ENCODE data around the gene ACSL1. TPM values are rescaled to one million over a fixed set of nuclear protein-coding genes. Genes with fewer than 3 reads are reported as not detected.

The ACSL1 gene
- total and polyA plus RNA-seq, 2 of the 8 experiments (the other 6 are each of a cell fraction or from before 2014, with no cell fraction given), result 2.3 to 8.7 TPM

GRCh38 chr4:184851886-184852285 lies 26.1 kb upstream of the ACSL1 start:
- H2AFZ ChIP-seq (ENCODE audit: low read length), result no peak overlapping the region
- H3K4ac ChIP-seq (replicated peaks; ENCODE audit: insufficient read length, low read depth, low read length), result no peak overlapping the region
- POLR2A ChIA-PET (ENCODE audit: partially characterized antibody), result no interaction called here
- no peak overlapping the region for H3K9ac ChIP-seq (replicated peaks in 1 of 4; ENCODE audit: extremely low read depth in 1 of 4, low read depth in 3 of 4, low read length in 3 of 4)
- H3K4me2 ChIP-seq (ENCODE audit: insufficient read depth in 1 of 2, low read depth in 2 of 2, low read length in 2 of 2), result no peak overlapping the region
- no peak overlapping the region for H2BK20ac ChIP-seq (ENCODE audit: low read length)
- no peak overlapping the region for H3K4me3 ChIP-seq (ENCODE audit: extremely low read depth in 1 of 4, insufficient read depth in 2 of 4, low read depth in 3 of 4, low read length in 4 of 4)
- no peaks in the 10 kb centered on the region for H4K20me1 ChIP-seq (replicated peaks in 1 of 2; ENCODE audit: control insufficient read depth in 1 of 2, insufficient read depth in 2 of 2, low read length in 2 of 2)
- H2BK5ac ChIP-seq (ENCODE audit: low read depth, low read length), result no peak overlapping the region
- H4K8ac ChIP-seq (ENCODE audit: extremely low read depth, insufficient read depth, low read length), result no peak overlapping the region
- H4K5ac ChIP-seq (ENCODE audit: insufficient read length, low read depth, low read length), result no peak overlapping the region
- no peaks in the 10 kb centered on the region for H3K23me2 ChIP-seq (ENCODE audit: low read depth, low read length)
- H3K9me3 ChIP-seq (ENCODE audit: insufficient read depth in 2 of 2, low read depth in 1 of 2, low read length in 1 of 2), result no peaks in the 10 kb centered on the region
- WGBS, 2 experiments (ENCODE audit: extremely low coverage in 1 of 2, insufficient coverage in 1 of 2, insufficient read length in 1 of 2, insufficient replicate concordance in 2 of 2, low coverage in 1 of 2, low lambda C conversion rate in 2 of 2, missing lambda C conversion rate in 1 of 2), result 88% methylated on average over 1 of the region's 1 CpG; no CpG with 5 or more reads in 1 of the 2 experiments
- no peak overlapping the region for H2AK5ac ChIP-seq (ENCODE audit: low read depth, low read length)
- no peak overlapping the region for H3K56ac ChIP-seq (replicated peaks; ENCODE audit: insufficient read length, low read depth, low read length)
- H3K27me3 ChIP-seq (replicated peaks in 1 of 4; ENCODE audit: control insufficient read depth in 3 of 4, extremely low read depth in 1 of 4, insufficient read depth in 3 of 4, low read length in 3 of 4), result no peaks in the 10 kb centered on the region
- no peak overlapping the region for H2BK120ac ChIP-seq (replicated peaks; ENCODE audit: low read depth, low read length)
- H3K79me2 ChIP-seq (ENCODE audit: control insufficient read depth in 1 of 2, insufficient read depth in 2 of 2, low read length in 2 of 2), result no peaks in the 10 kb centered on the region
- FAIRE-seq, result no peak
- no peaks in the 10 kb centered on the region for H3K79me1 ChIP-seq (ENCODE audit: low read depth, low read length)
- DNase-seq (ENCODE audit: low read depth in 1 of 2, low spot score in 2 of 2), result no peak
- no peak overlapping the region for H2BK12ac ChIP-seq (ENCODE audit: low read depth, low read length)
- CTCF ChIA-PET (ENCODE audit: partially characterized antibody), result interaction anchor here (1.5 kb wide), 1 partner anchor 50 kb away, joined by 3 read pairs; no protein-coding TSS in a partner anchor
- H3K36me3 ChIP-seq (ENCODE audit: control insufficient read depth in 2 of 4, insufficient read depth in 4 of 4, low read length in 3 of 4), result no peaks in the 10 kb centered on the region
- H3K23ac ChIP-seq (ENCODE audit: insufficient read length), result no peak overlapping the region
- H4K91ac ChIP-seq (replicated peaks; ENCODE audit: insufficient read length, low read length), result no peak overlapping the region
- H3K27ac ChIP-seq (ENCODE audit: low read depth, low read length), result no peak overlapping the region
- H3K14ac ChIP-seq (ENCODE audit: insufficient read length), result no peak overlapping the region
- no peak overlapping the region for H3K18ac ChIP-seq (ENCODE audit: extremely low read depth, low read length)
- H3K4me1 ChIP-seq (replicated peaks in 1 of 4; ENCODE audit: control insufficient read depth in 3 of 4, insufficient read depth in 4 of 4, low read length in 3 of 4), result no peaks in the 10 kb centered on the region
- no peak overlapping the region for H2BK15ac ChIP-seq (ENCODE audit: low read length)
- TF ChIP-seq KDM5A (IDR thresholded peaks at IDR 0.05; ENCODE audit: low read length), result no peak
- no peak for TF ChIP-seq TEAD4 (IDR thresholded peaks at IDR 0.05; ENCODE audit: low read depth, low read length)
- TF ChIP-seq SIX5 (IDR thresholded peaks at IDR 0.05; ENCODE audit: low read depth, low read length), result no peak
- TF ChIP-seq CEBPB (IDR thresholded peaks at IDR 0.05; ENCODE audit: low read depth, low read length), result no peak
- no peak for TF ChIP-seq FOSL1 (IDR thresholded peaks at IDR 0.05; ENCODE audit: insufficient read depth, low read depth, low read length)
- no peak for TF ChIP-seq JUN (IDR thresholded peaks at IDR 0.05; ENCODE audit: low read depth, low read length)
- TF ChIP-seq ATF2 (IDR thresholded peaks at IDR 0.05; ENCODE audit: low read length), result no peak
- no peak for TF ChIP-seq RNF2 (IDR thresholded peaks at IDR 0.05; ENCODE audit: borderline replicate concordance, low read depth, low read length, missing control alignments, poor library complexity, severe bottlenecking)
- no peak for TF ChIP-seq SIN3A (conservative IDR thresholded peaks at IDR 0.05 in 1 of 2, IDR thresholded peaks at IDR 0.05 in 1 of 2; ENCODE audit: low read depth in 1 of 2, low read length in 2 of 2)
- TF ChIP-seq BACH1 (IDR thresholded peaks at IDR 0.05; ENCODE audit: low read length), result no peak
- TF ChIP-seq CHD1 (IDR thresholded peaks at IDR 0.05; ENCODE audit: low read depth, low read length), result no peak
- TF ChIP-seq TAF7 (optimal IDR thresholded peaks at IDR 0.05; ENCODE audit: borderline replicate concordance, low read depth, low read length), result no peak
- no peak for TF ChIP-seq MAFK (IDR thresholded peaks at IDR 0.05; ENCODE audit: low read depth, low read length)

Data from H1 (cell line).